Osteoblast (primary cell): ENCODE results near the gene SLC52A1. TPM values are rescaled to one million over a fixed set of nuclear protein-coding genes. Genes with fewer than 3 reads are reported as not detected.

Experiments
- DNase-seq: peaks from one replicate; pipeline ENCODE4 v3.0.0; 2011; ENCODE audit warnings: low spot score, mixed read lengths; ENCODE audit not compliant: insufficient read length; ENCODE audit errors: missing footprints
- H2AFZ ChIP-seq: 2 replicates; pipeline ENCODE4 v1.6.0; 2011; ENCODE audit warnings: mild to moderate bottlenecking, low read length
- H3K27ac ChIP-seq: 2 replicates; pipeline ENCODE4 v1.5.1; 2011; ENCODE audit warnings: mild to moderate bottlenecking, low read depth, low read length, moderate library complexity
- H3K27me3 ChIP-seq: 2 replicates; pipeline ENCODE4 v1.6.0; 2012; ENCODE audit warnings: mild to moderate bottlenecking, control low read depth, inconsistent platforms, low read length, moderate library complexity; ENCODE audit not compliant: insufficient read depth
- H3K36me3 ChIP-seq: 2 replicates; pipeline ENCODE4 v1.5.1; 2011; ENCODE audit warnings: mild to moderate bottlenecking, low read length, control low read depth, moderate library complexity; ENCODE audit not compliant: insufficient read depth
- H3K4me1 ChIP-seq: 2 replicates; pipeline ENCODE4 v1.5.1; 2011; ENCODE audit warnings: mild to moderate bottlenecking, low read length, control low read depth, moderate library complexity; ENCODE audit not compliant: insufficient read depth
- H3K4me2 ChIP-seq: 2 replicates; pipeline ENCODE4 v1.6.0; 2011; ENCODE audit warnings: mild to moderate bottlenecking, low read length; ENCODE audit not compliant: insufficient read depth
- H3K4me3 ChIP-seq: fragments of 200-600 bp; sonication (generic); 3 replicates; pipeline ENCODE4 v1.5.1; 2012; ENCODE audit warnings: mild to moderate bottlenecking, low read length, inconsistent platforms; ENCODE audit not compliant: insufficient read depth
- H3K79me2 ChIP-seq: 2 replicates; pipeline ENCODE4 v1.6.0; 2012; ENCODE audit warnings: mild to moderate bottlenecking, low read length, control low read depth, inconsistent platforms; ENCODE audit not compliant: insufficient read depth
- H3K9me3 ChIP-seq: 2 replicates; pipeline ENCODE4 v1.5.1; 2011; ENCODE audit warnings: low read depth, low read length, control low read depth
- H4K20me1 ChIP-seq: 2 replicates; pipeline ENCODE4 v1.6.0; 2012; ENCODE audit warnings: mild to moderate bottlenecking, low read length, control low read depth; ENCODE audit not compliant: insufficient read depth
- CTCF ChIP-seq: IDR thresholded peaks from 2 replicates; pipeline ENCODE4 v1.5.1; 2011; ENCODE audit warnings: mild to moderate bottlenecking, low read depth, low read length, moderate library complexity; ENCODE audit errors: extremely low read depth
- total RNA-seq: library from RNA; depleted of rRNA; stranded (reverse); fragments of >200 nt; gene quantifications from 2 replicates; pipeline ENCODE4 v1.2.3, GENCODE V29; 2012

Gene SLC52A1
- total RNA-seq, 1 donor, result not detected

- Histone ChIP-seq H2AFZ (no peak overlapping the region), H3K9me3 (no peaks in the 10 kb centered on the region), H4K20me1 (no peaks in the 10 kb centered on the region), H3K4me2 (no peak overlapping the region), H3K4me1 (peaks cover 9% of the 10 kb centered on the region), H3K36me3 (peaks cover 67% of the 10 kb centered on the region), H3K4me3 (no peak overlapping the region), H3K79me2 (no peaks in the 10 kb centered on the region), H3K27ac (peak overlapping the region; percentile 44), H3K27me3 (no peaks in the 10 kb centered on the region)
- no peak for TF ChIP-seq CTCF
- peak; percentile 97 for DNase-seq
These were observed 23.3 kb downstream of the SLC52A1 start for GRCh38 chr17:5011928-5012327.

GRCh38 chr17:5003214-5003867, 31.9 kb downstream of the SLC52A1 start:
- H3K79me2 ChIP-seq, result peaks cover 26% of the 10 kb centered on the region
- TF ChIP-seq CTCF, result no peak
- no peaks in the 10 kb centered on the region for H3K27me3 ChIP-seq
- no peak overlapping the region for H2AFZ ChIP-seq
- H3K4me3 ChIP-seq, result no peak overlapping the region
- DNase-seq, result peak; percentile 53
- H3K36me3 ChIP-seq, result peaks cover 63% of the 10 kb centered on the region
- no peak overlapping the region for H3K4me2 ChIP-seq
- no peak overlapping the region for H3K27ac ChIP-seq
- H4K20me1 ChIP-seq, result peaks cover 24% of the 10 kb centered on the region
- no peaks in the 10 kb centered on the region for H3K9me3 ChIP-seq
- peaks cover 17% of the 10 kb centered on the region for H3K4me1 ChIP-seq

GRCh38 chr17:5002121-5002788, 33.0 kb downstream of the SLC52A1 start:
- no peak overlapping the region for H3K4me2 ChIP-seq
- no peaks in the 10 kb centered on the region for H3K27me3 ChIP-seq
- no peak overlapping the region for H2AFZ ChIP-seq
- no peaks in the 10 kb centered on the region for H3K9me3 ChIP-seq
- peaks cover 24% of the 10 kb centered on the region for H4K20me1 ChIP-seq
- H3K79me2 ChIP-seq, result peaks cover 31% of the 10 kb centered on the region
- H3K36me3 ChIP-seq, result peaks cover 53% of the 10 kb centered on the region
- H3K4me1 ChIP-seq, result peaks cover 17% of the 10 kb centered on the region
- H3K4me3 ChIP-seq, result no peak overlapping the region
- TF ChIP-seq CTCF, result no peak
- no peak overlapping the region for H3K27ac ChIP-seq
- DNase-seq, result peak; percentile 56

DNA sequence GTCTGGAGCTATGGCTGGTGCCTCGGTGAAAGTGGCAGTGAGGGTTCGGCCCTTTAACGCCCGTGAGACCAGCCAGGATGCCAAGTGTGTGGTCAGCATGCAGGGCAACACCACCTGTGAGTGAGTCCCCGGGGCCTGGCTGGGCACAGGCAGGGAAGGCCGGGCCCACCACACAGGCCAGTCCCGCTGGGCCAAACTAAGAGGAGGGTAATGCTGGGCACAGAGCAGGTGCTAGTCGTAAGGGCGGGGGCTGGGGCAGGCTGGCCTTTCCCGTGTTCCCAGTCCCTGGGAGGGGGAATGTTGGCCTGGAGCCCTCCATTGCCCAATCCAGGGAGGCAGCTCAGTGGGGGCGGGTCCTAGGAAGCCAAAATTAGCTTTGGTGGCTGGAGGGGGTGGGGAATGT, 35.0 kb downstream of the SLC52A1 start:
- Histone ChIP-seq H3K27me3 (no peaks in the 10 kb centered on the region), H3K4me1 (peaks cover 24% of the 10 kb centered on the region), H3K9me3 (no peaks in the 10 kb centered on the region), H3K4me3 (peak overlapping the region; percentile 16), H3K4me2 (peak overlapping the region; percentile 94), H3K79me2 (peaks cover 31% of the 10 kb centered on the region), H3K36me3 (peaks cover 39% of the 10 kb centered on the region), H2AFZ (no peak overlapping the region), H4K20me1 (peaks cover 24% of the 10 kb centered on the region), H3K27ac (no peak overlapping the region)
- peak; percentile 85 for DNase-seq
- no peak for TF ChIP-seq CTCF
